Activated naive CD4-positive, alpha-beta T cell treated with anti-CD3 and anti-CD28 coated beads, Interleukin-2, amount 50 U/mL, for 72 hours (primary cell): Measurements from ENCODE around the gene OR4C5. TPM values are rescaled to one million over a fixed set of nuclear protein-coding genes. Genes with fewer than 3 reads are reported as not detected.
A peak's percentile ranks its signal among the peaks of the same experiment; 100 is the strongest.
"Not testable (repeated sequence)": the region's sequence is repeated elsewhere in the genome, so short reads cannot be mapped to it uniquely, and the experiment has no call there.

Experiments used
- ATAC-seq, 2 donors: fragments of 150-1000 bp; cut with Tn5 transposase; 2 replicates each; pipeline ENCODE4 v1.10.0; 2021; ENCODE audit warnings: mild to moderate bottlenecking in 2 of 2, moderate library complexity in 2 of 2
- DNase-seq, 2 donors: peaks; one replicate each; pipeline ENCODE4 v3.0.0; 2021 to 2022; ENCODE audit warnings: low spot score in 2 of 2
- H3K27ac Mint-ChIP-seq, 2 donors: one replicate each; pipeline ENCODE4 v1.8.0; 2022; ENCODE audit warnings: mild to moderate bottlenecking in 2 of 2, mixed read lengths in 2 of 2
- H3K36me3 Mint-ChIP-seq, 2 donors: one replicate each; pipeline ENCODE4 v1.8.0; 2022; ENCODE audit warnings: mixed read lengths in 2 of 2
- H3K9me3 Mint-ChIP-seq, 2 donors: one replicate each; pipeline ENCODE4 v1.8.0; 2022; ENCODE audit warnings: mixed read lengths in 2 of 2
- total RNA-seq, 2 donors: library from RNA; stranded (reverse); gene quantifications; one replicate each; pipeline ENCODE4 v1.2.3, GENCODE V29; 2022

Gene OR4C5
- total RNA-seq: not detected

- no peak for DNase-seq
- H3K36me3 Mint-ChIP-seq: no peaks in the 10 kb centered on the region
- H3K9me3 Mint-ChIP-seq: no peaks in the 10 kb centered on the region
- no peak for ATAC-seq
- H3K27ac Mint-ChIP-seq: no peak within 1 kb of the TSS
Measured at GRCh38 chr11:48366365-48366764, at the start of gene OR4C5. Gene OR4C5, minus strand, starts transcription at chr11:48366465. Its CDS starts 0 bp downstream, at chr11:48366465.

GRCh38 chr11:48384670-48385069 is 18.4 kb upstream of the OR4C5 start:
- no peak for ATAC-seq
- Mint-ChIP-seq H3K36me3 (peaks cover 0 to 16% of the 10 kb centered on the region in 2 donors), H3K27ac (no peak overlapping the region), H3K9me3 (peaks cover 17% of the 10 kb centered on the region in 2 donors)
- DNase-seq: no peak

GRCh38 chr11:48384151-48384550 is 17.9 kb upstream of the OR4C5 start:
- not testable (repeated sequence) for ATAC-seq, H3K27ac Mint-ChIP-seq, DNase-seq
- Mint-ChIP-seq H3K36me3 (peaks cover 0 to 16% of the 10 kb centered on the region in 2 donors), H3K9me3 (peaks cover 15% of the 10 kb centered on the region in 2 donors)

GRCh38 chr11:48361289-48361688 is 5.0 kb downstream of the OR4C5 start:
- not testable (repeated sequence) for ATAC-seq, H3K27ac Mint-ChIP-seq

GRCh38 chr11:48354677-48355076 is 11.6 kb downstream of the OR4C5 start:
- H3K27ac Mint-ChIP-seq: no peak overlapping the region
- peaks cover 9 to 11% of the 10 kb centered on the region in 2 donors for H3K9me3 Mint-ChIP-seq
- ATAC-seq (no peak), DNase-seq (no peak)
- H3K36me3 Mint-ChIP-seq: peaks cover 0 to 5% of the 10 kb centered on the region in 2 donors

More at GRCh38 chr11:48361289-48361688, 5.0 kb downstream of the OR4C5 start:
- peaks cover 9 to 11% of the 10 kb centered on the region in 2 donors for H3K9me3 Mint-ChIP-seq
- DNase-seq, H3K36me3 Mint-ChIP-seq: not testable (repeated sequence)

GRCh38 chr11:48354013-48354412 is 12.3 kb downstream of the OR4C5 start:
- DNase-seq: no peak
- H3K9me3 Mint-ChIP-seq: peaks cover 5 to 12% of the 10 kb centered on the region in 2 donors
- peaks cover 0 to 11% of the 10 kb centered on the region in 2 donors for H3K36me3 Mint-ChIP-seq
- H3K27ac Mint-ChIP-seq: no peak overlapping the region
- no peak for ATAC-seq

- peaks cover 6 to 18% of the 10 kb centered on the region in 2 donors for H3K9me3 Mint-ChIP-seq
- H3K36me3 Mint-ChIP-seq: peaks cover 7 to 43% of the 10 kb centered on the region in 2 donors
- ATAC-seq, DNase-seq, H3K27ac Mint-ChIP-seq: not testable (repeated sequence)
Measured at GRCh38 chr11:48346286-48346685, 20.0 kb downstream of the OR4C5 start.

GRCh38 chr11:48342505-48342904 is 23.8 kb downstream of the OR4C5 start:
- ATAC-seq, H3K9me3 Mint-ChIP-seq, H3K27ac Mint-ChIP-seq, DNase-seq: not testable (repeated sequence)
- H3K36me3 Mint-ChIP-seq: peaks cover 7 to 22% of the 10 kb centered on the region in 2 donors

- H3K27ac Mint-ChIP-seq: no peak overlapping the region
- no peak for ATAC-seq
- peaks cover 6 to 8% of the 10 kb centered on the region in 2 donors for H3K9me3 Mint-ChIP-seq
- no peak for DNase-seq
- H3K36me3 Mint-ChIP-seq: peaks cover 7 to 13% of the 10 kb centered on the region in 2 donors
Measured at GRCh38 chr11:48341466-48341865, 24.8 kb downstream of the OR4C5 start.

- peak within 1 kb of the TSS in 1 of 2 donors; percentile 32 for H3K27ac Mint-ChIP-seq
- not testable (repeated sequence) for H3K36me3 Mint-ChIP-seq, H3K9me3 Mint-ChIP-seq, ATAC-seq, DNase-seq
Measured at GRCh38 chr11:48324620-48325019, 41.6 kb downstream of the OR4C5 start, which contains the start of gene OR4C3. Gene OR4C3, plus strand, starts transcription at chr11:48324920. Its CDS starts 102 bp downstream, at chr11:48325022.

- not testable (repeated sequence) for H3K36me3 Mint-ChIP-seq, H3K27ac Mint-ChIP-seq, DNase-seq, H3K9me3 Mint-ChIP-seq, ATAC-seq
Measured at GRCh38 chr11:48319813-48320212, 46.5 kb downstream of the OR4C5 start.

Other genes with a start within 250 kb of the OR4C5 start
- not detected for gene OR4B1, start 149.7 kb downstream of the OR4C5 start, total RNA-seq
- not detected for gene OR4X2, start 121.4 kb downstream of the OR4C5 start, total RNA-seq
- gene OR4X1, start 102.6 kb downstream of the OR4C5 start, total RNA-seq: not detected
- gene OR4S1, start 60.2 kb downstream of the OR4C5 start, total RNA-seq: not detected
- not detected for gene OR4C3, start 41.5 kb downstream of the OR4C5 start, total RNA-seq
- gene OR4A47, start 122.3 kb upstream of the OR4C5 start, total RNA-seq: not detected